Raji (cell line): Measurements from ENCODE around the gene MIER1.

ENCODE experiments used
- POLR2A ChIP-seq: IDR thresholded peaks from 2 replicates; pipeline ENCODE4 v1.6.1; 2011; ENCODE audit warnings: low read depth, low read length, control low read depth; ENCODE audit not compliant: insufficient read depth

Gene MIER1

DNA sequence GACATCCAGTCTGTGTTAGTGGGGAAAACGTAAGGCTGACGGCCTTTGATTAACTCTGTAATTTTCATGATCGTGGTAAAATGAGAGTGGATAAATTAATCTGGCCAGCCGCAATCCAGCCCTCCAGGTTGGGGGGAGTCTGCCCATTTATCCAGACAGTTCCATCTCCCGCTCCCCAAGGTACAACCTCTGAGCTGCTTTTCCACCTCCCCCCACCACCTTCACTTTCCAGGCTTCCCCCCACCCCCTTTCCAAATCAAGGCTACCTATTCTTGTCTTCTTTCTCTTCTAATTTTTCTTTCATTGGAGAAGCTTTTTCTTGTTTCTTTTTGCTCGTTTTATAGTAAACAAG is 6.0 kb downstream of the MIER1 start:
- TF ChIP-seq POLR2A: no peak

DNA sequence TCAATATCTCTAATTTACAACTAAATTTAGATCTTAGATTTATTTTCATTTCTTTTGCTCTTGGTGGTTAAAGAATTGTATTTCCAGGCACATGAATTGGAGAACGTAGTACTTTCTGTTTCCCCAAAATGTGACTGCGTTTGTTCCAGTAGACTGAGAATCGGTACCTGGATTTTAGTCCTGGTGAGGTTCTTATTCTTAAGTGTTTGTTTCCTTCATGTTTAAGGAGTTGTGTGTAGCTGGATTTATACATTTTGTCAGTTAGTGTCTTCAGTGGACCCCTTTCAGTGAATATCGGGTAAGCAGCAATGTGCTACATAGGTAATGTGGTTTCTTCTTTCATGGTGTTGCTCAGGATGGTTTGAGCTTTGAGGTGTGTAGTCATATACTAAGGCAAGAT is 6.8 kb downstream of the MIER1 start:
- no peak for TF ChIP-seq POLR2A

DNA sequence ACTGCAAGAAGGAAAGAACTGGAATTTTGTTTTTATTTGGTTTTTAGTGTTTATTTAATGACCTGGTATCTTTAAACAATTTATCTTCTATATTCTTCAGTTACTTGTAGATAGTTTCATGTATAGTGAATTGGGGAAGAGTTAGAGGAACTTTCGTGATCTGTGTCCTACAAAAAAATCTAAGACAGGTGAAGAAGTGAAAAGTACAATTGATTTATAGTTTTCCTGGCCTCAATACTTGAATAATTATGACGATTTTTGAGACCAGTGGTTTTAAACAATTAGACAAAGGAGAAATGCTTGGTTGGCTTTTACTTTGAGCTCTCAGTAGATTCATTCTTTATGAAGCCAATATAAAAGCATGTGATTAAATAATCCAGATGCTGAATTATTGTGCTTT is 7.5 kb downstream of the MIER1 start:
- TF ChIP-seq POLR2A: no peak

DNA sequence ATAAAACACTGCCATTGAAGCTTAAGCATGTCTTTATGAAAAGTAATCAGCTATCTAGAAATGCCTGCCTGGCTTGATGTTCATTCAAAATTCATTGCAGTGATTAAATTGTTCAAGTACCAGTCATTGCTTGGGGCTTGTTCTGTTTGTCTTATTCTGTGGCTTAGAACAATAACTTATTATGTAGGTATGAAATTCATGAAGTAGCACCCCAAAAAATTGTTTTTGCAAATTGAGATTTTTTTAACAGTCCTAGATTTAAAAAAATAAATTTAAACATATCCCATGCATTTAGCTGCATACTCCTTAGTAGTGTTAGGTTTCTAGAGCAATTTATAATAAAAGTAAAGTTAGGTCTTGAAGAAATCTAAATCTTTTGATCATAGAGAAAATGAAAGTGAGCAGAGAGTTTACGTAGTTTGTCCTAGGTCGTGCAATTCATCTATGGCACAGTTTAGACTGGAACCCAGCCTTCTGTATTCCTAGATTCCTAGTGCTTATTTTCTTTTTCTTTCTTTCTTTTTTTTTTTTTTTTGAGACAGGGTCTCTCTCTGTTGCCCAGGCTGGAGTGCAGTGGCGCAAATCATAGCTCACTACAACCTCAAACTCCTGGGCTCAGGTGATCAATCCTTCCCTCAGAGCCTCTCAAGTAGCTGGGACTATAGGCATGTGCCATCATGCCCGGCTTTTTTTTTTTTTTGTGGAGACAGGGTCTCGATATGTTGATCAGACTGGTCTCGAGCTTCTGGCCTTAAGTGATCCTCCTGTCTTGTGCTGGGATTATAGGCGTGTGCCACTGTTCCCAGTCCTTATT is 9.3 kb downstream of the MIER1 start:
- TF ChIP-seq POLR2A: no peak

DNA sequence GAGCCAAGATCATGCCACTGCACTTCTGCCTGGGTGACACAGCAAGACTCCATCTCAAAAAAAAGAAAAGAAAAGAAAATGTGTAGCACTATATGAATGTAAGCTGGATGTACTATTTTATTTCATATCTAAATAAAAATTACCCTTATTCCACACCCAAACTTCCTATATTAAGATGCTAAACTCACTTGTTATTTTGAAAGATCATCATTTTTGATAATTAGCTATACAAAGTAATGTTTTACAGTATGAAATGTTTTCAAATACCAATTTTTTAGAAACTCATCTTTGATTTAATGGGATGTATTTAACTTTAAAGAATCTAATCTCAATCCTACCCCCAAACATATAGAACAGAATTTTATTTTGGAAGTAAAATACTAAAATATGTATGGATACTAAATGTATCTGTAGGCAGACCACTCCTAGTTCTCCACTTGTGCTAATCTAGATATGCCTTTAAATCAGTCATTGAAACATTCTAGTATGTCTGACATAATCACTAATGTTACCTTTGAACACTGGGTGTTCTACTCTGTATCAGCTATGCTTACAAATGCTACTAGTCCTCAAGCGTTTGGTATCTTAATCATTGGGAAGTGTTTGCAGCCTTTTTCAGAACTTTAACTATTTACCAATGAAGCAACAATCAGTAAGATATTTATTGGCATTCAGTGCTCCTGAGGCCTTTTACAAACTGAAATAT is 12.9 kb downstream of the MIER1 start:
- TF ChIP-seq POLR2A: no peak

DNA sequence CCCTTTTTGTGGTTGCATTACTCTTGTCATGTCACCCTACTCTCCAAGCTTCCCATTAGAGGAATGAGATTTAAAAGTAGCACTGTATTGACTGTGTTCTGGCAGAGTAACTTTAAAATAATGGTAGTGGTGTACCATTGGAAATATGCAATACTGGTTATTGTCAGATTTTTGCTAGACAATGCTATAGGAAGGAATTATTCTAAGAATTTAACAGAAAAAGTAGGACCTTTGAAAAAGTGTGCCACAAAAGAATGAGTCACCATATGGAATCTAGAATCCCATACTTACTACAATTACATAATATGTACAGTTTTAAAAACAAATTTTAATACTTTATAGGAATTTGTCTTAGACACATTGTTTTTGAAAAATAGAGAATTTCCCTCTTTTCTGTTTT is 13.8 kb downstream of the MIER1 start:
- no peak for TF ChIP-seq POLR2A

DNA sequence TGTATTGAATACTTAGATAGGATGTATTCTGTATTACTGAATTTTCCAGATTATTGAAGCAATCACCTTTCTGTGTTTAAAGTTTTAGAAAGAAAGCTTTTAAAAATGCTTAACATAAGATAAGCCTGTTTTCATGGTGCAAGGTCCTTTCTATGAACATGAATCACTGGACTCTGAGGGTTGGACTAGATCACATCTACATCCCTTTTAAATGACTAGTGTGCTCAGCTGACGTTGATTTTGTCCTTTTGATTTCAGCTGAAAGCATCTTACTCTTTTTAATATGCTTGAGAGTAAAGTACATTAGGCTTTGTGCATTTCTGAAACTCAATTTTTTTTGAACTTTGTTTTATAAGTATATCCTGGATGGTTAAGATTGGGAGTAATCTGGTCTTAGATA is 16.2 kb downstream of the MIER1 start:
- no peak for TF ChIP-seq POLR2A

DNA sequence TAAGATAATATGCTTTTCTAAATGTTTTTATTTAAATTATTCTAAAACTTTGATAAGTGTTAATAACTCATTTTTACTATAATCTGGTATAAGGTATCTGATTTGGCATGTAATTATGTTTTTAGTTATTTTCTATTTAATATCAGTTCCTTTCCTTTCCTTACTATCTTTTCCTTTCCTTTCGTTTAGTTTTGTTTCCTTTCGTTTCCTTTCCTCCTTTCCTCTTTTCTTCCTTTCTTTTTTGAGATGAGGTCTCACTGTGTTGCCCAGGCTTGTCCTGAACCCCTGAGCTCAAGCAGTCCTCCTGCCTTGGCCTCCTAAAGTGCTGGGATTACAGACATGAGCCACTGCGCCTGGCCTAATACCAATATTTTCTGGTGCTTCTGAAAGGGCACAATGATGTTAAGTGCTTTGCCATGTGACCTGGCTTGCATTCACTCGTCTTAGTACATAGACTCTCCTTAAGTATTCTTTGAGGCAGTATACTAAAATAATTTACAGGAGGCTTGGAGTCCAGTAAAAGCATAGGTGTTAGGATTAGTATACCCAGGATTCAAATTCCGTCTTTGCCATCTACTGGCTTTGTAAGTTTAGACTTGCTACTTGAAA is 18.7 kb downstream of the MIER1 start:
- TF ChIP-seq POLR2A: no peak

DNA sequence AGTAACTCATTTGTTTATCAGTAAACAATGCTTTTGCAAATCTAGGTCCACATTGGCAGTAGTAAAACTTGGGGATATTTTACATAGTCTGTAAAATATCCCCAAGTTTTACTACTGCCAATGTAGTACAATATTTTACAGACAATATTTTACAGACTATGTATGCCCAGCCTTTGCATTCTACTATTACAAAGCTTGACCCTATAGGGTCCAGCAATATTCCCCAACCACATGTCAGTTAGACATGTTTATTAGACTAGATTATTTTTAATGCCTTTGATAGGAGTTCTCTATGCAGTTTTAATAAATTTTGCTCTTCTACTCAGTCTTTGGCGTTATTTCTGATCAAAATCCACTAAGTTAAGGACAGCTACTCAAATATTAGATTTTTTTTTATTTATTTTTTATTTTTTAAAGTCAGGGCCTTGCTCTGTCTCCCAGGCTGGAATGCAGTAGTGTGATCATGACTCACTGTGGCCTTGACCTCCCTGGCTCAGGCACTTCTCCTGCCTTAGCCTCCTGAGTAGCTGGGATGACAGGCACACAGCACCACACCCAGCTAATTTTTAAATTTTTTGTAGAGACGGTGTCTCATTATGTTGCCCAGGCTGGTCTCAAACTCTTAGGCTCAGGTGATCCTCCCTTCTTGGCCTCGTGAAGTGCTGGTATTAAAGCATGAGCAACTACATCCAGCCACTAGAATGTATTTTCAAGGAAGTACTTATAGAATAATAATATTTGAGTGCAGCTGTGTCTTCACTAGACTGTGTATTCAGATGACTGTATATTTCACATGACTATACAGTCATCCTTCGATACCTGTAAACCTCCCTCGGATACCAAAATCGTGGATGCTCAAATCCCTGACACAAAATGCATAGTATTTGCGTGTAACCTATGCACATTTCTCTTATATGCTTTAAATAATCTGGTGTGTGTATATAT is 19.8 kb downstream of the MIER1 start:
- TF ChIP-seq POLR2A: no peak

DNA sequence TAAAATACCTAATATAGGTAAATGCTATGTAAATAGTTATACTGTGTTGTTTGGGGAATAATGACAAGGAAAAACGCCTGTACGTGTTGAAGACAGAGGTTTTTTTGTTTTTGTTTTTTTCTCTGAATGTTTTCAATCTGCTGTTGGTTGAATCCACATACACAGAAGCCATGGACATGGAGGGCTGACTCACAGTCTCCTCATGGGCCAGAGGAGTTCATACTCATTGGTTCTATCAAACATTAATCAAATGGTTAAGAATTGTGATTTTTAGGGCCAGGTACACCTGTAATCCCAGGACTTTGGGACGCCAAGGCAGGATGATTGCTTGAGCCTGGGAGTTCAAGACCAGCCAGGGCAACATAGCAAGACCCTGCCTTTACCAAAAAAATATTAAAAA is 20.5 kb downstream of the MIER1 start:
- no peak for TF ChIP-seq POLR2A

DNA sequence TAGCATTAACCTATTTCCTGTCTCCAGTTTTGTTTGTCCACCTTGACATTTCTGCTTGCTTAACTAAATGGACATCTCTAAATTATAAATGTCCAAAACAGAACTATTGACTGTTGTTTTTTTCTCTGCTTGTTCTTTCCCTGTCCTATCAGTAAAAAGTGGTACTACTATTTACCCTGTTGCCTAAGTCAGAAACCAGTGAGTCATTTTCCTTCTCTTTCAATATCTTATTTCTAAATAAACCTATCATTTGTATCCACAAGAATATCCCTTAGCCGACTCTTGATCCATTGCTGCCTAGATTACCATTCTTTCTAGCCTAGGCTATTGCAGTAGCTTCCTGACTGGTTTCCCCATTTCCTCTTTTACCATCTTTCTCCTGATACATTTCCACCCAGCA is 22.5 kb downstream of the MIER1 start:
- no peak for TF ChIP-seq POLR2A

DNA sequence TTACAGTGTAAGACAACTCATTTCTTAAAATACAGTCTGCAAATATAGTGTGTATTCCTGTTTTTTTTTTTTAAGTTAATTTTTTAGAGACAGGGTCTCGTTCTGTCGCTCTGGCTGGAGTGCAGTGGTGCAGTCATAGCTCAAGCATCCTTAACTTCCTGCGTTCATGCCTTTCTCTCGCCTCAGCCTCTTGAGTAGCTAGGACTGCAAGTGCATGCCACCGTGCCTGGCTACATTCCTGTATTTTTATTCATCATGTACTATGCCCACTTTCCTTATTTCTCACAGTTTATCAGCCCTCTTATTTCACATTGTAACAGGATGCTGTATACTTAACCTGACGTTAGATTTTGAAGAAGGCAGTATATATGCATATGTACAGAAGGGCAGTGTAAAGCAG is 26.7 kb downstream of the MIER1 start:
- TF ChIP-seq POLR2A: no peak

DNA sequence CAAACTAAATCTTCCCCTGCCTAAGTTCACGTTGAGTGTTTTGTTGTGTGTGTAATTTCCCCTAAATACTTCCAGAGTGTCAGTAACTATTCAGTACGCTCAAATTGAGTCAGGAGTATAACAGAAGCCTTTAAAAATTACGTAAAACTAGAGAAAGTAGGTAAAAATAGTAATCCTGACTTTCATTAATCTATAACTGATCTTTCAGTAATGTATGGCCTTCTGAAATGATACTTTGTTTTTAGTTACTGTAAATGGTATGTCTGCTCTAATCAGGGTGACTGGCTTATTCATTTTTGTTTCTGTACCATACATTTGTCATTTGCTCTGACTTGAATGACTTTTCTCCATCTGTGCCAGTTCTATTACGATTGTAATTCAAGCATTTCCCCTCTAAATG is 29.4 kb downstream of the MIER1 start:
- no peak for TF ChIP-seq POLR2A

DNA sequence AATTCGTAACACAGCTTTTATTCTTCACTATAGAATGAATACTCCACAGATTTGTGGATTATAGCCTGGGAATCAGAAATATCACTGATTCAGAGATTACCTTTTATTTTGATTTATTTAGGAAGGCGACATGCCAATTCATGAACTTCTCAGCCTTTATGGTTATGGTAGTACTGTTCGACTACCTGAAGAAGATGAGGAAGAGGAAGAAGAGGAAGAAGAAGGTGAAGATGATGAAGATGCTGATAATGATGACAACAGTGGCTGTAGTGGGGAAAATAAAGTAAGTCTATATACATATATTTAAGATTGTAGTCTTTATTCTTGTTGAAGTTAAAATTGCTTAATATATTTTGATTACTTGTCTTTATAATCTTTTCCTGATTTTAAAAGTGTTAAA is 33.1 kb downstream of the MIER1 start:
- no peak for TF ChIP-seq POLR2A

DNA sequence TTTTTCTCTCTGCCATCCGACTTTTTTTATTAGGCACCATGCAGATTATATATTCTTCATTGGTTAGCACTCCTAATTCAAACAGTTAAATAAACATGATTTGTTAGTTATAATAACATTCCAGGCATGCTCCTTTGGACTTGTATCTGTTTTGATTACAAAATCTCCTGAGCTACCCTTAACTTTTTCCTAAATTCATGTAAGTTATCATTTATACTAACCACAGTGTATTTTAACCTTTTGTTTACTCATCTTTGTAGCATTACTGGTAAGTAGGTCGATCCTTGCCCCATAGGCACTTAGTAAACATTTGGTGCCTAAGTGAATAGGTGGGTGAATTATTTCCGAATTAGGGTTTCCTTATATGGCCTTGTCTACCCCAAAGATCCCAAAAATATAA is 43.8 kb downstream of the MIER1 start:
- TF ChIP-seq POLR2A: no peak
